Neuronal stem cell (in vitro differentiated cells): Measurements from ENCODE around the gene MTMR6.
A peak's percentile ranks its signal among the peaks of the same experiment; 100 is the strongest.

Experiments
- DNase-seq: peaks from one replicate; pipeline ENCODE4 v3.0.0-alpha.2; 2013; ENCODE audit warnings: low spot score
- H2AFZ ChIP-seq: one replicate; pipeline ENCODE4 v1.6.1; 2013; ENCODE audit warnings: mild to moderate bottlenecking, low read length, inconsistent platforms
- H2AK5ac ChIP-seq: 2 replicates; pipeline ENCODE4 v1.6.1; 2013; ENCODE audit warnings: low read depth, mild to moderate bottlenecking, inconsistent platforms, low read length, moderate library complexity, mixed read lengths
- H2BK120ac ChIP-seq: 2 replicates; pipeline ENCODE4 v1.6.1; 2013; ENCODE audit warnings: low read depth, mild to moderate bottlenecking, inconsistent platforms, low read length, moderate library complexity, mixed read lengths
- H2BK12ac ChIP-seq: one replicate; pipeline ENCODE4 v1.6.1; 2013; ENCODE audit warnings: low read length, inconsistent platforms
- H2BK15ac ChIP-seq: 2 replicates; pipeline ENCODE4 v1.6.1; 2013; ENCODE audit warnings: mild to moderate bottlenecking, low read length, inconsistent platforms, mixed read lengths
- H2BK5ac ChIP-seq: one replicate; pipeline ENCODE4 v1.6.1; 2013; ENCODE audit warnings: inconsistent platforms, mild to moderate bottlenecking, low read length, moderate library complexity
- H3K14ac ChIP-seq: one replicate; pipeline ENCODE4 v1.6.1; 2013; ENCODE audit warnings: low read length, inconsistent platforms
- H3K18ac ChIP-seq: 2 replicates; pipeline ENCODE4 v1.6.1; 2013; ENCODE audit warnings: low read length, inconsistent platforms
- H3K23ac ChIP-seq: 2 replicates; pipeline ENCODE4 v1.6.1; 2013; ENCODE audit warnings: low read depth, mild to moderate bottlenecking, mixed read lengths, low read length, inconsistent platforms; ENCODE audit not compliant: poor library complexity
- H3K27ac ChIP-seq: replicated peaks from 3 replicates; pipeline ENCODE4 v1.5.1; 2013; ENCODE audit warnings: low read length, inconsistent platforms
- H3K27me3 ChIP-seq, 3 experiments: 2 replicates each; pipeline ENCODE4 v1.6.1; 2013; ENCODE audit warnings: low read length in 3 of 3, mild to moderate bottlenecking in 2 of 3, inconsistent platforms in 1 of 3, low read depth in 1 of 3, mixed read lengths in 1 of 3, moderate library complexity in 1 of 3; ENCODE audit not compliant: control insufficient read depth in 3 of 3, insufficient read depth in 3 of 3
- H3K36me3 ChIP-seq, 2 donors: replicated peaks in 1 of 2; 2 replicates each; pipeline ENCODE4 v1.6.1; 2013; ENCODE audit warnings: low read length in 2 of 2; ENCODE audit not compliant: control insufficient read depth in 2 of 2, insufficient read depth in 2 of 2
- H3K4ac ChIP-seq: 2 replicates; pipeline ENCODE4 v1.6.1; 2013; ENCODE audit warnings: inconsistent platforms, mild to moderate bottlenecking, low read length, moderate library complexity
- H3K4me1 ChIP-seq, 2 donors: 1 replicate in 1 of 2; 2 replicates in 1 of 2; pipeline ENCODE4 v1.6.1; 2013; ENCODE audit warnings: low read length in 2 of 2, low read depth in 1 of 2; ENCODE audit not compliant: control insufficient read depth in 2 of 2, insufficient read depth in 1 of 2
- H3K4me2 ChIP-seq: one replicate; pipeline ENCODE4 v1.6.1; 2013; ENCODE audit warnings: mild to moderate bottlenecking, low read length, inconsistent platforms; ENCODE audit not compliant: insufficient read depth, poor library complexity, severe bottlenecking
- H3K4me3 ChIP-seq, 2 donors: 2 replicates each; pipeline ENCODE4 v1.5.1; 2013; ENCODE audit warnings: low read length in 2 of 2, mild to moderate bottlenecking in 2 of 2, inconsistent platforms in 1 of 2, moderate library complexity in 1 of 2
- H3K79me1 ChIP-seq: one replicate; pipeline ENCODE4 v1.6.1; 2013; ENCODE audit warnings: low read depth, mild to moderate bottlenecking, inconsistent platforms, low read length, moderate library complexity
- H3K9ac ChIP-seq: one replicate; pipeline ENCODE4 v1.6.1; 2013; ENCODE audit warnings: mild to moderate bottlenecking, low read depth, low read length, inconsistent platforms; ENCODE audit not compliant: poor library complexity
- H3K9me3 ChIP-seq, 2 donors: replicated peaks in 1 of 2; 2 replicates each; pipeline versions ENCODE3 to v1.6.1; 2013; ENCODE audit warnings: low read length in 2 of 2, mild to moderate bottlenecking in 2 of 2, inconsistent platforms in 1 of 2, low read depth in 1 of 2, mixed read lengths in 1 of 2, moderate library complexity in 1 of 2; ENCODE audit not compliant: control insufficient read depth in 2 of 2, insufficient read depth in 1 of 2
- H4K8ac ChIP-seq: one replicate; pipeline ENCODE4 v1.6.1; 2013; ENCODE audit warnings: low read depth, mild to moderate bottlenecking, inconsistent platforms, low read length, moderate library complexity
- H4K91ac ChIP-seq: one replicate; pipeline ENCODE4 v1.6.1; 2013; ENCODE audit warnings: low read length, low read depth, mild to moderate bottlenecking, inconsistent platforms; ENCODE audit not compliant: poor library complexity
- WGBS, 2 donors: extraction: QIAGEN DNeasy Blood & Tissue Kit; methylation state at CpG; one replicate each; pipeline ENCODE4 v1.1.7; 2013; ENCODE audit warnings: missing lambda C conversion rate in 2 of 2, mixed read lengths in 1 of 2; ENCODE audit not compliant: insufficient read length in 2 of 2, insufficient replicate concordance in 1 of 2; ENCODE audit errors: extremely low coverage in 2 of 2; 5-methylcytosine and 5-hydroxymethylcytosine counted together

MTMR6 gene

GRCh38 chr13:25306671-25307464 lies 19.6 kb upstream of the MTMR6 start:
- H2AK5ac ChIP-seq, result no peak overlapping the region
- H3K23ac ChIP-seq, result no peak overlapping the region
- no peak overlapping the region for H3K4me2 ChIP-seq
- no peaks in the 10 kb centered on the region for H3K27me3 ChIP-seq
- no peak overlapping the region for H4K8ac ChIP-seq
- no peaks in the 10 kb centered on the region for H3K9me3 ChIP-seq
- no peak overlapping the region for H3K27ac ChIP-seq
- no CpG with 5 or more reads among the region's 7 CpGs for WGBS, 2 donors
- H2BK12ac ChIP-seq, result no peak overlapping the region
- H4K91ac ChIP-seq, result no peak overlapping the region
- no peak overlapping the region for H3K4me3 ChIP-seq
- no peak overlapping the region for H2BK5ac ChIP-seq
- no peak overlapping the region for H2AFZ ChIP-seq
- H2BK15ac ChIP-seq, result no peak overlapping the region
- H3K9ac ChIP-seq, result no peak overlapping the region
- H3K79me1 ChIP-seq, result peaks cover 6% of the 10 kb centered on the region
- H3K14ac ChIP-seq, result no peak overlapping the region
- H3K36me3 ChIP-seq, result peaks cover 14 to 86% of the 10 kb centered on the region in 2 donors
- H3K4me1 ChIP-seq, result peaks cover 0 to 4% of the 10 kb centered on the region in 2 donors
- no peak overlapping the region for H3K18ac ChIP-seq
- H3K4ac ChIP-seq, result no peak overlapping the region
- no peak overlapping the region for H2BK120ac ChIP-seq
- DNase-seq, result no peak

- WGBS, 2 donors, result no CpG with 5 or more reads among the region's 7 CpGs
- H3K27ac ChIP-seq, result no peak overlapping the region
These were observed 14.8 kb upstream of the MTMR6 start for GRCh38 chr13:25302121-25302520.

GRCh38 chr13:25301347-25302113 lies 14.2 kb upstream of the MTMR6 start, which contains the start of gene NUP58:
Gene NUP58, plus strand, starts transcription at chr13:25301625. Its CDS starts 149 bp downstream, at chr13:25301774.
- Histone ChIP-seq H3K79me1 (peaks cover 8% of the 10 kb centered on the region), H3K9me3 (peaks cover 0 to 2% of the 10 kb centered on the region in 2 donors), H3K27ac (peak within 1 kb of the TSS; percentile 74), H2AFZ (peak within 1 kb of the TSS; percentile 91), H3K18ac (peak within 1 kb of the TSS; percentile 99), H2BK12ac (no peak within 1 kb of the TSS), H2BK15ac (no peak within 1 kb of the TSS), H4K91ac (no peak within 1 kb of the TSS), H4K8ac (peak within 1 kb of the TSS; percentile 83), H3K23ac (peak within 1 kb of the TSS; percentile 92), H2BK5ac (no peak within 1 kb of the TSS), H2AK5ac (peak within 1 kb of the TSS; percentile 67), H3K4me3 (peak within 1 kb of the TSS; percentile 71 to 96), H3K27me3 (peaks cover 0 to 2% (median 0%) of the 10 kb centered on the region in 3 experiments), H2BK120ac (peak within 1 kb of the TSS; percentile 37), H3K4ac (no peak within 1 kb of the TSS), H3K36me3 (peaks cover 5 to 36% of the 10 kb centered on the region in 2 donors), H3K14ac (peak within 1 kb of the TSS; percentile 95), H3K4me1 (peaks cover 0 to 8% of the 10 kb centered on the region in 2 donors), H3K4me2 (peak within 1 kb of the TSS; percentile 67), H3K9ac (peak within 1 kb of the TSS; percentile 91)
- peak; percentile 69 for DNase-seq
- no CpG with 5 or more reads among the region's 64 CpGs for WGBS, 2 donors

More at GRCh38 chr13:25302121-25302520, 14.8 kb upstream of the MTMR6 start:
- Histone ChIP-seq H3K14ac (no peak overlapping the region), H3K4me1 (peaks cover 0 to 8% of the 10 kb centered on the region in 2 donors), H3K18ac (peak overlapping the region; percentile 99), H2BK120ac (no peak overlapping the region), H3K36me3 (peaks cover 5 to 42% of the 10 kb centered on the region in 2 donors), H3K23ac (peak overlapping the region; percentile 92), H4K8ac (no peak overlapping the region), H3K4ac (no peak overlapping the region), H3K4me2 (peak overlapping the region; percentile 67), H3K9me3 (peaks cover 0 to 2% of the 10 kb centered on the region in 2 donors), H3K9ac (peak overlapping the region; percentile 91), H2BK12ac (no peak overlapping the region), H2AK5ac (no peak overlapping the region), H3K4me3 (peak overlapping the region; percentile 71 to 96), H2BK5ac (no peak overlapping the region), H2BK15ac (no peak overlapping the region), H4K91ac (no peak overlapping the region), H3K79me1 (peaks cover 8% of the 10 kb centered on the region), H3K27me3 (no peaks in the 10 kb centered on the region), H2AFZ (peak overlapping the region; percentile 91)
- DNase-seq, result no peak
